HG03066 (cell line): ENCODE results near the gene ALAS1.
"Not testable (repeated sequence)": the region's sequence is repeated elsewhere in the genome, so short reads cannot be mapped to it uniquely, and the experiment has no call there.

ENCODE experiments used
- ATAC-seq: cut with Tn5 transposase; IDR thresholded peaks from one replicate; pipeline ENCODE4 v1.9.1; 2021; ENCODE audit warnings: low read depth; ENCODE audit not compliant: unreplicated experiment

Gene ALAS1

GRCh38 chr3:52197842-52198625, at the start of gene ALAS1:
ALAS1 (plus strand) TSS chr3:52198160; CDS start chr3:52199242, 1,082 bp downstream.
- ATAC-seq, result peak; percentile 85

- ATAC-seq, result no peak
These were observed 48.9 kb upstream of the ALAS1 start for GRCh38 chr3:52149021-52149420.

- no peak for ATAC-seq
These were observed 48.2 kb upstream of the ALAS1 start for GRCh38 chr3:52149726-52150125.

GRCh38 chr3:52150357-52150756, 47.6 kb upstream of the ALAS1 start:
- no peak for ATAC-seq

- no peak for ATAC-seq
These were observed 47.1 kb upstream of the ALAS1 start for GRCh38 chr3:52150860-52151259.

- ATAC-seq, result not testable (repeated sequence)
These were observed 46.0 kb upstream of the ALAS1 start for GRCh38 chr3:52151991-52152390.

GRCh38 chr3:52153389-52154096, 44.4 kb upstream of the ALAS1 start:
- no peak for ATAC-seq

- peak; percentile 83 for ATAC-seq
These were observed 43.5 kb upstream of the ALAS1 start, which contains the start of gene POC1A for GRCh38 chr3:52154135-52155094. POC1A (minus strand) TSS chr3:52154423; CDS start chr3:52154372, 51 bp downstream.

GRCh38 chr3:52155912-52156311, 42.0 kb upstream of the ALAS1 start:
- no peak for ATAC-seq

- ATAC-seq, result no peak
These were observed 38.5 kb upstream of the ALAS1 start for GRCh38 chr3:52159503-52159902.

- ATAC-seq, result no peak
These were observed 35.6 kb upstream of the ALAS1 start for GRCh38 chr3:52162250-52162872.

GRCh38 chr3:52167240-52167639, 30.7 kb upstream of the ALAS1 start:
- no peak for ATAC-seq

GRCh38 chr3:52170217-52170616, 27.7 kb upstream of the ALAS1 start:
- ATAC-seq, result not testable (repeated sequence)

GRCh38 chr3:52171514-52172261, 26.3 kb upstream of the ALAS1 start:
- no peak for ATAC-seq

GRCh38 chr3:52172262-52172757, 25.6 kb upstream of the ALAS1 start:
- ATAC-seq, result no peak

- ATAC-seq, result no peak
These were observed 24.9 kb upstream of the ALAS1 start for GRCh38 chr3:52173101-52173500.

- ATAC-seq, result no peak
These were observed 23.1 kb upstream of the ALAS1 start for GRCh38 chr3:52174896-52175295.

- no peak for ATAC-seq
These were observed 22.4 kb upstream of the ALAS1 start for GRCh38 chr3:52175416-52176179.
